Right lobe of liver (tissue), 6 donors: ENCODE measurements around the gene DOCK10. TPM values are rescaled to one million over a fixed set of nuclear protein-coding genes. Genes with fewer than 3 reads are reported as not detected.

Experiments
- ATAC-seq, 4 donors: fragments of 200-7000 bp; cut with Tn5 transposase; one replicate each; pipeline ENCODE4 v1.9.1; 2020; ENCODE audit warnings: mild to moderate bottlenecking in 4 of 4, moderate library complexity in 4 of 4
- DNase-seq, 3 donors: peaks; one replicate each; pipeline ENCODE4 v3.0.0-alpha.2; 2020
- H3K27ac ChIP-seq, 3 donors: fragments of 200-600 bp; one replicate each; pipeline ENCODE4 v1.8.0; 2022
- H3K27me3 ChIP-seq, 2 donors: fragments of 200-600 bp; one replicate each; pipeline ENCODE4 v1.8.0; 2022
- H3K36me3 ChIP-seq, 4 donors: fragments of 200-600 bp; sonication (generic) in 1 of 4; one replicate each; pipeline versions ENCODE4 v1.5.1 to v1.8.0; 2017 to 2022; ENCODE audit warnings: control low read depth in 1 of 4
- H3K4me1 ChIP-seq, 4 donors: fragments of 200-600 bp; sonication (generic) in 1 of 4; one replicate each; pipeline versions ENCODE4 v1.5.1 to v1.8.0; 2017 to 2022; ENCODE audit warnings: control low read depth in 1 of 4
- H3K4me3 ChIP-seq, 3 donors: fragments of 200-600 bp; one replicate each; pipeline ENCODE4 v1.8.0; 2022
- H3K9me3 ChIP-seq, 4 donors: fragments of 200-600 bp; sonication (generic) in 1 of 4; one replicate each; pipeline versions ENCODE4 v1.5.1 to v1.8.0; 2017 to 2022; ENCODE audit warnings: control low read depth in 1 of 4
- CTCF ChIP-seq, 4 donors: fragments of 200-600 bp in 3 of 4; fragments of 450-650 bp in 1 of 4; IDR thresholded peaks; one replicate each; pipeline versions ENCODE4 v1.5.1 to v1.8.0; 2016 to 2022; ENCODE audit warnings: antibody characterized with exemption in 4 of 4, mild to moderate bottlenecking in 2 of 4
- POLR2A ChIP-seq: fragments of 450-650 bp; IDR thresholded peaks from one replicate; pipeline ENCODE4 v1.6.1; 2017; ENCODE audit warnings: antibody characterized with exemption, mild to moderate bottlenecking
- WGBS: methylation state at CpG from one replicate; pipeline ENCODE4 v1.1.6; 2018; ENCODE audit warnings: low coverage, low lambda C conversion rate; ENCODE audit not compliant: insufficient coverage; ENCODE audit errors: missing lambda C conversion rate; 5-methylcytosine and 5-hydroxymethylcytosine counted together
- intact Hi-C, 2 donors: fragments of 100-400 bp; cut with DNase I; formaldehyde crosslinking; loops; one replicate each; pipeline versions ENCODE4 v1.11.2 to v1.14.1; 2022
- total RNA-seq, 6 experiments: library from RNA; depleted of rRNA in 2 of 6; stranded (reverse); fragments of >200 nt in 2 of 6; fragmentation: NEBNext Ultra II Directional in 3 of 6; extraction: Animal tissue kit (Norgen Biotek cat#: 25700) in 3 of 6; gene quantifications; one replicate each; pipeline versions ENCODE4 v1.1.0 to v1.2.4, GENCODE V29; 2016 to 2023
- donor health status: DM: no; HTN: yes; CAD: no.
- donor health status: DM: no; HTN: no; CAD: no.
- donor health status: DM: no; HTN: no; CAD: no.
- donor health status: DM: no; HTN: yes; CAD: no.
- donor health status: DM: no; HTN: yes; CAD: no.

Gene DOCK10
- total RNA-seq, 6 experiments from 2014 or later, result 5.1 to 10.2 (median 7.1) TPM

- 63% methylated on average over 4 of the region's 4 CpGs for WGBS
- H3K36me3 ChIP-seq, result no peaks in the 10 kb centered on the region
- no peak overlapping the region for H3K4me3 ChIP-seq
- intact Hi-C loops, result no loop called here
- DNase-seq (no peak), ATAC-seq (no peak)
- no peaks in the 10 kb centered on the region for H3K27me3 ChIP-seq
- no peaks in the 10 kb centered on the region for H3K9me3 ChIP-seq
- H3K27ac ChIP-seq, result no peak overlapping the region
- no peaks in the 10 kb centered on the region for H3K4me1 ChIP-seq
- TF ChIP-seq POLR2A, result no peak
These were observed 294.5 kb downstream of the DOCK10 start for GRCh38 chr2:224747765-224748164.

GRCh38 chr2:224736227-224736626 is 306.0 kb downstream of the DOCK10 start:
- no peak for TF ChIP-seq POLR2A
- TF ChIP-seq CTCF (IDR thresholded peaks at IDR 0.05), result no peak
- H3K9me3 ChIP-seq, result peaks cover 0 to 6% (median 0%) of the 10 kb centered on the region in 4 donors
- DNase-seq (no peak), ATAC-seq (no peak)
- intact Hi-C loops, result no loop called here
- H3K4me3 ChIP-seq, result no peak overlapping the region
- H3K4me1 ChIP-seq, result no peaks in the 10 kb centered on the region
- no peaks in the 10 kb centered on the region for H3K36me3 ChIP-seq
- WGBS, result no CpG with 5 or more reads among the region's 1 CpG
- no peaks in the 10 kb centered on the region for H3K27me3 ChIP-seq
- no peak overlapping the region for H3K27ac ChIP-seq

DNA sequence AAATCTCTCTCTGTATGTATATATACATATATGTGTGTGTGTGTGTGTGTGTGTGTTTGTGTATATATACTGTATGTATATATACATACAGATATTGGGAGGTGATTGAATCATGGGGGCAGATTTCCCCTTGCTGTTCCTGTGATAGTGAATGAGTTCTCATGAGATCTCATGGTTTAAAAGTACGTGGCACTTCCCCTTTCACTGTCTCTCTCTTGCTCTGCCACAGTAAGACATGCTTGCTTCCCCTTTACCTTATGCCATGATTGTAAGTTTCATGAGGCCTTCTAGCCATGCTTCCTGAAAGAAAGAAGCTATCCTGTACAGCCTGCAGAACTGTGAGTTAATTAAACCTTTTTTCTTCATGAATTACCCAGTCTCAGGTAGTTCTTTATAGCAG is 307.3 kb downstream of the DOCK10 start:
- Histone ChIP-seq H3K4me1 (peaks cover 0 to under 1% (median 0%) of the 10 kb centered on the region in 4 donors), H3K36me3 (no peaks in the 10 kb centered on the region), H3K27ac (no peak overlapping the region), H3K27me3 (no peaks in the 10 kb centered on the region), H3K4me3 (no peak overlapping the region), H3K9me3 (peaks cover 0 to 6% (median 0%) of the 10 kb centered on the region in 4 donors)
- intact Hi-C loops, result no loop called here
- 50% methylated on average over 1 of the region's 1 CpG for WGBS
- ATAC-seq, result no peak
- TF ChIP-seq POLR2A, result no peak
- no peak for TF ChIP-seq CTCF (IDR thresholded peaks at IDR 0.05)
- DNase-seq, result no peak

DNA sequence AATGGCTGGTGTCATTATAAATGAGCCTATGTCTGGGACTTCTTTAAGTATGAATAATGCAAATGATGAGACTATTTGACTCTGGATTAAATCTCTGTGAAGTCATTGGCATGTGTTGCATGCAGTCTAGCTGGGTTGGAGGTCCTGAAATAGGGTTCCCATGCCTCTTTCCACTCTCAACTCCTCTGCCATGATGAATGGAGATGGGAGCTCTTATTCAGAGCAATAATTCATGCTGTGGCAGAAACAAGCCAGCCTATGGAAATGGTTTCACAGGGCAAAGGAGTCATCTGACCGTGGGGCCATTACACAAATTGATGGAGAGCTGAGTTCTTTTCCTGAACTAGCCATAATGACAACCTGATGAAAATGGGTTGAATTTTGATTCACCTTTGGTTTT is 310.6 kb downstream of the DOCK10 start:
- H3K27me3 ChIP-seq, result no peaks in the 10 kb centered on the region
- peaks cover 0 to 8% (median 0%) of the 10 kb centered on the region in 4 donors for H3K4me1 ChIP-seq
- intact Hi-C loops, result no loop called here
- 80% methylated on average over 1 of the region's 1 CpG for WGBS
- no peak for ATAC-seq
- DNase-seq, result no peak
- TF ChIP-seq CTCF (IDR thresholded peaks at IDR 0.05) (no peak), POLR2A (no peak)
- no peak overlapping the region for H3K4me3 ChIP-seq
- H3K9me3 ChIP-seq, result peaks cover 0 to 6% (median 0%) of the 10 kb centered on the region in 4 donors
- H3K27ac ChIP-seq, result no peak overlapping the region
- H3K36me3 ChIP-seq, result no peaks in the 10 kb centered on the region

- no peaks in the 10 kb centered on the region for H3K27me3 ChIP-seq
- no peaks in the 10 kb centered on the region for H3K36me3 ChIP-seq
- WGBS, result 24% methylated on average over 1 of the region's 1 CpG
- ATAC-seq (peak in 3 of 4 donors; percentile 63 to 70 (median 66)), DNase-seq (no peak)
- no peak overlapping the region for H3K27ac ChIP-seq
- no peak for TF ChIP-seq CTCF (IDR thresholded peaks at IDR 0.05)
- no peak for TF ChIP-seq POLR2A
- H3K4me3 ChIP-seq, result no peak overlapping the region
- intact Hi-C loops, result no loop called here
- H3K9me3 ChIP-seq, result no peaks in the 10 kb centered on the region
- peaks cover 0 to 8% (median 0%) of the 10 kb centered on the region in 4 donors for H3K4me1 ChIP-seq
These were observed 312.8 kb downstream of the DOCK10 start for GRCh38 chr2:224729435-224729834.
